HG02884 (cell line): Measurements from ENCODE around the gene GADD45B.
"Not testable (repeated sequence)": the region's sequence is repeated elsewhere in the genome, so short reads cannot be mapped to it uniquely, and the experiment has no call there.

Experiments
- ATAC-seq: cut with Tn5 transposase; IDR thresholded peaks from one replicate; pipeline ENCODE4 v1.9.1; 2021; ENCODE audit warnings: mild to moderate bottlenecking, moderate library complexity; ENCODE audit not compliant: unreplicated experiment

GADD45B gene

GRCh38 chr19:2468596-2468995 is 7.3 kb upstream of the GADD45B start:
- no peak for ATAC-seq

DNA sequence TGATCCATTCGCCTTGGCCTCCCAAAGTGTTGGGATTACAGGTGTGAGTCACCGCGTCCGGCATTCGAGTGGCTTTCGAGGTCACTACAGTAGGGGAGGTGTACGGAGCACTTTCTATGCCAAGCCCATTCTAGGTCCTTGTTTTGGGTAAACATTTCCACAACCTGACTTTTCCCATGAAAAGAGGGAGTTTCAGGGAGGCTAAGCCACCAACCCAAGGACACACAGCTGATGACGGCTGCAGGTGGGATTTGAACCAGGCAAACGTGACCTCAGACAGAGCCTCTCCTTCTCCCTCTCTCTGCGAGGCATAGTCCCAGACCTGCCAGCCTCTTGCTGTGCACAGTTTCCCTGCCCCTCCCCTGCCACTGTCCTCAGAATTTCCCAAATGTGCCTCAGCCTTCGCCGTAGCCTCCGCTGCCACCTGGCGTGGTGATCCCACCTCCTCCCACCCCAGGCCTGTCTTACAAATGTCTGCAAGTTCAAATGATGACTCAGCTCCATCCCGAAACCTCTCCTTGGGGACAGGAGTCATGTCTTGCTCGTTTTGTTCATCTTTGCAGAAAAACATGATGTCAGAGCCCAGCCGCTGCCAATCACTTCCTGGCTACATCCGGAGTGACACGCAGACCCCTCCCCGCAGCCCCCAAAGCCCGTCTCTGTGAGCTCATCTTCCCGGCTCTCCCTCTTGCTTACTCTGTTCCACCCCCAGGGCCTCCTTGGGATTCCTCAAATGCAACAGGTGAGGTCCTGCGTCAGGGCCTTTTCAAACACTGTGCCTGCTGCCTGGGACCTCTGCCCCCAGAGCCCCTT is 6.6 kb upstream of the GADD45B start:
- no peak for ATAC-seq

GRCh38 chr19:2469915-2470200 is 6.1 kb upstream of the GADD45B start:
- not testable (repeated sequence) for ATAC-seq

GRCh38 chr19:2474232-2475017 is 1.5 kb upstream of the GADD45B start:
- no peak for ATAC-seq

DNA sequence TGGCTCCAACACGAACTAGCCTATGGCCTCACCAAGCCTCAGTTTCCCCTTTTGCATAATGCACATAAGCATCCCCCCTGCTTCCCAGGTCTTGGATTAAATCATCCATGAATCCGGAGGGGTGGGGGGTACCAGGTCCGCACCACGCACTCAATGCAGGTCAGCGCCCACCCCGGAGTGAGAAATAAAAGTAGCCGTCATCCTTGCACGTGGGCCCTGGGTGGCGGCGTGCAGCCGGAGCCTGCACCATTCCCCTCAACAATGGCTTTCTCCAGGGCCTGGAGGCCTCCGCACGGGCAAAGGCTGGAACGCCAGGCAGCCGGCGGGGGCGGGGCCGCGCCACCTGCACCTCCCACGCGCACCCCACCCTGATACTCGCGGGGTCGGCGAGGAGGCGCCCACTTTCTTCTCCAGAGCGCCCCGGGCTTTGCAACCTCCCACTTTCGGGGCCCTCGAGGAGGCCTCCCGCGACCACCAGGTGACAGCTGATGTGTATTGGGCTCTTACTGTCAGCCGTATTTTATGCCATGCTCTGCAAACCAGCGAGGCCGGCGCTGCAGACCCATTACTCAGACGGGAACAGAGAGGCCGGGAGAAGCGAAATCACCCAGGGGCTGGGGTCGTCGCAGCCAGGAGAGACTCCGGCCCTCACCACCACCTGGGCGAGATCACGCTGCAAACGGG is 767 bp upstream of the GADD45B start:
- no peak for ATAC-seq

GRCh38 chr19:2476451-2477140 is 669 bp downstream of the GADD45B start:
- peak; percentile 8 for ATAC-seq

GRCh38 chr19:2477141-2477710 is 1.3 kb downstream of the GADD45B start:
- no peak for ATAC-seq

DNA sequence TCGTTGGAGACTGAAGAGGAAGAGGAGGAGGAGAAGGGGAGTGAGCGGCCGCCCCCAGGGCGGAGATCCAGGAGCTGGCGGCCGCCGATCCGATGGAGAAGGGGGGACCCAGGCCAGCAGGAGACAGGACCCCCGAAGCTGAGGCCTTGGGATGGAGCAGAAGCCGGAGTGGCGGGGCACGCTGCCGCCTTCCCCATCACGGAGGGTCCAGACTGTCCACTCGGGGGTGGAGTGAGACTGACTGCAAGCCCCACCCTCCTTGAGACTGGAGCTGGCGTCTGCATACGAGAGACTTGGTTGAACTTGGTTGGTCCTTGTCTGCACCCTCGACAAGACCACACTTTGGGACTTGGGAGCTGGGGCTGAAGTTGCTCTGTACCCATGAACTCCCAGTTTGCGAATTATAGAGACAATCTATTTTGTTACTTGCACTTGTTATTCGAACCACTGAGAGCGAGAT is 1.8 kb downstream of the GADD45B start:
- no peak for ATAC-seq

GRCh38 chr19:2478278-2478755 is 2.4 kb downstream of the GADD45B start:
- no peak for ATAC-seq

DNA sequence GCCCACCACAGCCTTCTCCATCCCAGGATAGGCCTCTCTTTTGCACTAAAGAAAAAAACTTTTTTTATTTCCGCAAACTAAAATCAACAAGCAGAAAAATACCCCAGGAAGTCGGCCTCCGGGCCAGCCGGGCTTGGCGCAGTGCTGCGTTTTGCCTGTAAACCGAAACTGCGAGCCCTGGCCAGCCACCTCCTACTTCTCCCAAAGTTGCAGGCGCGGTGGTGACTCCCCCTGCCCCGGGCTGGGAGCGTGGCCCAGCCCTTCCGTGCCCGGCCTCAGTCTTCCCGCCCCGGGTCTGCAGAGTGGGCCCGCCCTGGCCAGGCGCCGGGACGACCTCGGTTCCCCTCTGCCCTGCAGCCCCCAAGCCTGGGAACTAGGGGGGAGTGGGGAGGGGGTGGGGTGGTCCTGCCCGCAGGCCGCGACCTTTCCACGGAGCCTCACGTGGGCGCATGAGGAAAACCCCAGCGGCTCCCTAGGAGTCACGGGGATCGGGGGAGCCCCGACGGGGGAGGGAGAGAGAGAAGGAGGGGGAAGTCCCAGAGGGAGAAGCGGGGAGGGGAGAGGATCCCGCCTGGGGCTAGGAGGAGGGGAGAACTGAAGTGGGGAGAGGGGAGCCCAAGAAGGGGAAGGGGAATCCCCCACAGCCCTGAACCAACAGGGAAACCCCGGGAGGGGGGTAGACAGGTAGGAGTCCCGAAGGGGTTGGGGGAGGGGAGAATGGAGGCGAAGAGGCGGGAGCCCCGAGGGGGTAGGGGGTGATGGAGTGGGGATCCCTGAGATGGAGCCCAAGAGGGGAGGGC is 3.0 kb downstream of the GADD45B start:
- no peak for ATAC-seq

DNA sequence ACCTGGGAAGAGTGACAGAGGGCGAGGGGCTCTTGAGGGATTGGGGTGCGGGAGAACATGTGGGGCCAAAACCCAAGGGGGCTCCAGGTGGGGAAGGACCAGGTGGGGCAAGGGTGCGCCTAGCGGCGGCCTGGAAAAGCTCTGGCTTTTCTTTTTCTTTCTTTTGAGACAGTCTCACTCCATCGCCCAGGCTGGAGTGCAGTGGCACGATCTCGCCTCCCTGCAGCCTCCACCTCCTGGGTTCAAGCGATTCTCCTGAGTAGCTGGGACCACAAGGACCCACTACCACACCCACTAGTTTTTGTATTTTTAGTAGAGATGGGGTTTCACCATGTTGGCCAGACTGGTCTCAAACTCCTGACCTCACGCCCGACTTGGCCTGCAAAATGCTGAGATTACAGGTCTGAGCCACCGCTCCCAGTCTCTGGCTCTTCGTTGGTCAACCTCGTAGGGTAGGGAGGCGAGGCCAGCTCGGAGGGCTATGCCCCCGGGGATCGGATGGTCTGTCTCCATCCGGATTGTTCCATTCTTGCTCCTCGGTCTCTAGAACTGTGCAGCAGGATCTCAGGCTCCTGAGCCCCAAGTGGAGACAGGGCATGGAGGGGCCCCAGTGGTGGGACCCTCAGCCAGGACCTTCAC is 3.7 kb downstream of the GADD45B start:
- no peak for ATAC-seq

DNA sequence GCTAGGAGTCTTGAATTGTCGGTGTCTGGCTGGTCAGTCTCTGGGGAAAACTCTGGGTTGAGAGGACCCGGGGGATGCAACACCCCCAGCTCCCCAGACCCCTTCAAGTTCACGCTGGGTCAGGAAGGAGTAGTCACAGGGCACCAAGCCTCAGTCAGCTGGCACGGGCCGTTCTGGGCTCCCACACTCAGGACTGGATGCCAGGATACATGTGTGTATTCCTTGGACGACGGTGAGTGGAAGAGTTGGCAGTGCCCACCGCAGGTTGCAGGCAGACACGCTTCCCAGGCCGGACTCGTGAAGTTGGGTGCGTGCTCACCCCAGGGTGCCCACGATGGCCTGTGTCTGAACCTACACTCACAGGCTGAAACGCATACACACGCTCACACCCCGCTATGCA is 5.5 kb downstream of the GADD45B start:
- no peak for ATAC-seq

DNA sequence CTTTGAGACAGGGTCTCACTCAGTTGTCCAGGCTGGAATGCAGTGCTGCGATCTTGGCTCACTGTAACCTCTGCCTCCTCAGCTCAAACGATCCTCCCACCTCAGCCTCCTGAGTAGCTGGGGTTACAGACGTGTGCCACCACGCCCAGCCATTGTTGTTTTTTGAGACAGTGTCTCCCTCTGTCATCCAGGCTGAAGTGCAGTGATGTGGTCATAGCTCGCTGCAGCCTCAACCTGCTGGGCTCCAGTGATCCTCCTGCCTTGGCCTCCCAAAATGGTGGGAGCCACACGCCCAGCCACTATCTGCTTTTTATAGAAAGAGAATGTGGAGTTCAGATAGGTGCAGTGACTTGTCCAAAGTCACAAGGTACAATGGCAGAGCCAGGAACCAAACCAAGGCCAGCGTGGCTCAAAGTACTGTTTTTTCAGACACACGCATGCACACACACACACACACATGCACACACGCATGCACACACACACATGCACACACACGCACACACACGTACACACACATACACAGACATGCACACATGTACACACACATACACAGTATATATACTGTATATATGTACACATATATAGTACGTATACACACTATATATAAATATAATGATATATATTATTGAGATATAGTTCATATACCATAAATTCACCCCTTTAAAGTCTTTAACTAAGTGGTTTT is 6.6 kb downstream of the GADD45B start:
- ATAC-seq, result no peak

DNA sequence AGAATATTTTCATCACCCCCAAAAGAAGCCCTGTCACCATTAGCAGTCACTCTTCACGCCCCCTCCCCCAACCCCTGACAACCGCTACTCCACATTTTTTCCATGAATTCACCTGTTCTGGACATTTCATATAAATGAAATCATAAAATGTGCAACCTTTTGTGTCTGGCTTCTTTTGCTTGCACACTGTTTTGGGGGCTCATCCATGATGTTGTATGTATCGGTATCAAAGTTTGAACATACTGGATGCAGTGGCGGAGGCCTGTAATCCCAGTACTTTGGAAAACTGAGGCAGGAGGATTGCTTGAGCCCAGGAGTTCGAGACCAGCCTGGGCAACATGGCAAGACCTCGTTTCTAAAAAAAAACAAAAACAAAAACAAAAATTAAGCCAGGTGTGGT is 7.2 kb downstream of the GADD45B start:
- no peak for ATAC-seq

DNA sequence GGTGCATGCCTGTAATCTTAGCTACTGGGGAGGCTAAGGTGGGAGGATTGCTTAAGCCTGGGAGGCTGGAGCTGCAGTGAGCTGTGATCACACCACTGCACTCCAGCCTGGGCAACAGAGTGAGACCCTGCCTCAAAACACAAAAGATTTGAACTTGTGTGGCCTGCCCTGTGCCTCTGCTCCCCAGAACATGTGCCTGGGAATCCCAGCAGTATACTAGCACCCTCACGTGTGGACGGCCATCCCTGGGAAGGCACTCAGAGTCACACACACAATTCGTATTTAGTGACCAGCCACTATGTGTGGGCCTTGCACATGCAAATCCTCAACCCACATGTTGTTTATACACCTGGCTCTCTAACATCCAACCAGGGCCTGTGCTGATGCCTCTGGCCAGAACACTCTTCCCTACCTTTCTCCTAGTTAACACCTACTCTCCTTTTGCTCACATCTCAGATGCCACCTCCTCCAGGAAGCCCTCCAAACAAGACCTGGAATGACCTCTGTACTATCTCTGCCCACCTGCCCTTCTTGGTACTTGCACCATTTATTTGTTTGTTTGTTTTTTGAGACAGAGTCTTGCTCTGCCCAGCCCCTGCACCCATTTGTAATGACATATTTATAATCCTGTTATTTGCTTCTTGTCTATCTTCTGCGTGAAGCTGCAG is 7.7 kb downstream of the GADD45B start:
- no peak for ATAC-seq

DNA sequence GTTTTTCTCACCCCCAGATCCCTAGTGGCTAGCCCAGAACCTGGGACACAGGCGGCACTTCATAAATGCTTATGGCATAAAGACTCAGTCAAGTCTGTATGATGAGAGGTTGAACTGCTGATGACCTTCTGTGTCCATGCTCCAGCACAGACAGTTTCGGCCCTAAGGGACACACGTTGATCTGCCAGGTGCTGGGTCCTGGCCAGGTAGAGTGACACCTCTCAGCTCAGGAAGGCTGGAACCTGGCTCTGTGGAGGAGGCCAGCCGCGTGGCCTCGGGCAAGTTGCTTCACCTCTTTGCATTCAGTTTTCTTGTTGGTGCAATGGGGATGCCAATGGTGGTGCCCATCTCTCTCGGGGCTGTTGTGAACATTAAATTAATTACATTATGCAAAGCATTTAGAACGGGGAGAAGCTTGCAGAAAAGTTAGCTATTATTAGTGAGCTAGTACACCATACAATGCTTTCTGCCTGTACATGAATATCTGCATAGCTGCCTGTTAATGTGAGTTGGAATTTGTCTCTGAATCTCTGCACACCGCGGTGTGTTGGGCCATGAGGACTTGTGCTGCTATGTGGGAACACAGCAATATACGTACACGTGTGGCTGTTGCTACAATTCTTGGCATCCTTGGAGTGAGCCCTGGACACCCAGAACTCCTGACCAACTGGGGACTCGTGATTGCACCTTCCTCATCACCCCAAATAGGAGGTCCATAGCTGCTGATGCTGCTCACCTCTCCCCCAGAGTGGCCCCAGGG is 8.4 kb downstream of the GADD45B start:
- no peak for ATAC-seq

DNA sequence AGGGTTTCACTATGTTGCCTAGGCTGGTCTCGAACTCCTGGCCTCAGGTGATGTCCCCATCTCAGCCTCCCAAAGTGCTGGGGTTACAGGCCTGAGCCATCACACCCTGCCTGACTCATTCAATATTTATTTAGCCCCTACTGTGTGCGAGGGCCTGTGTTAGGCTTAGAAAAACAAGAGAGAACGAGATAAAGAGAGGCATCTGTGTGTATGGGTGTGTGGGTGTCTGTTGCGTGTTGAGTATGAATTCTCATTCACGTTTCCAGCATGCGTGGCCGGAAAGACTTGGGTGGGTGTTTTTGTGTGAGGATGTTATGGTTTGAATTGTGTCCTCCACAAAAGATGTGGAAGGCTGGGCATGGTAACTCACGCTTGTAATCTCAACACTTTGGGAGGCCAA is 9.5 kb downstream of the GADD45B start:
- no peak for ATAC-seq

GRCh38 chr19:2487090-2487489 is 11.2 kb downstream of the GADD45B start:
- no peak for ATAC-seq
